HG03521 (cell line): ENCODE measurements around the gene EXOC4.

Experiments used
- ATAC-seq: cut with Tn5 transposase; IDR thresholded peaks from one replicate; pipeline ENCODE4 v1.9.1; 2021; ENCODE audit warnings: mild to moderate bottlenecking, moderate library complexity; ENCODE audit not compliant: unreplicated experiment

EXOC4 gene

DNA sequence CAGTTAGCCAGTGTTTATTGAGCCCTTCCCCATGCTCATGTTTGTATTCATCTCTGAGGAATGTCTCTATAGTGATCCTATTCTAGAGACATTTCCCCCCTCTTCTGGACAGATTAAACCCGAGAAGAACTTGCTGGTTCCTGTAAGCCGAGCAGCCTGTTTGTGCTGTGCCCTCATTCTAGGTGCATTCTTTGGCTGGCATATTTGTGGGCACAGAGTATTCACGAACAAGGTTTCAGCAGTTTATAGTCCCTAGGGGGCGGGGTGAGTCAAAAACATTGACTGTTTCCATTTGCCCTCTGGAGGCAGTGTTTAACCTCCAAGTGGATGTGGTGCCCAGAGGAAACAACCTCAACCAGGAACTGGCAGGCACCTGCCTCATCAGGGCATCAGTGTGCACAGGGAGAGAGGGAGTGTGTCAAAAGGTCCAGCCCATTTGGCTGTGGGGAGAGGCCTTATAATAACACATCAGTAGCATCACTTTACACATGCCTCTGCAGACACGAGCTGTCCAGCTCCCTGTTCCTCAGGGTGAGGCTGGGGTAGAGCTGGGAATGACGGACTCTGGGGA lies 600.9 kb downstream of the EXOC4 start:
- ATAC-seq = no peak

DNA sequence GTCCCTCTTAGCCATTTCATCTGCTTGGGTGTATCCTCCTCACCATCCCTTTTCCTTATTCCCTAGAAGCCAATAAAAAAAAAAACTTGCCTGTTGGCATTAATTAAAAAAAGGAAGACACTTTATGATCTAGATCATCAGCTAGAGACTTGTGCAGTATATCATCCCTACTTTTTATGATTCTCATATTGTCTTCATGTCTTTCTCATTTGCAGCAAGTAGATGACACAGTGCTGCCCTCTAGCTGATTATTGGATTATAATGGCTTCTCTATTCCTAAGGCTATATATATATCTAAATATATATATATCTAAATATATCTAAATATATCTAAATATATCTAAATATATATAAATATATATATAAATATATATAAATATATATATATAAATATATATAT lies 601.9 kb downstream of the EXOC4 start:
- ATAC-seq = no peak

- no peak for ATAC-seq
Measured at GRCh38 chr7:133857376-133858119, 604.7 kb downstream of the EXOC4 start.

DNA sequence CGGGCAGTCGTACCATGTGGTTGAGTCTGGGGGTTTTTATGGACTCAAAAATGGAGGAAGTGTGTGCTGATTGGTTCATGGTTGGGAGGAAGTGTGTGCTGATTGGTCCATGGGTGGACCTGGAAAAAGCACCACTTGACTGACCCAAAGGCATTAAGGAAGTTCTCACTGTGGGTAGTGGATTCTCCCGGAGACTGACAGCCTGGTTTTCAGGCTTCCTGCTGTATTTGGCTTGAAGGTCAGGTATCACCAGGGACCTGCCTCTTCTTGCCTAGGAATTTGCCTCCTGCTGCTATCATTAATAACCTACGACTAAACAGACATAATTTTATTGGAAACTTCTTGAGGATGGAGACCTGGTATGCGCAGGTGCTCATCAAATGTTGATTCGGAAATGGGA lies 605.4 kb downstream of the EXOC4 start:
- ATAC-seq = no peak

DNA sequence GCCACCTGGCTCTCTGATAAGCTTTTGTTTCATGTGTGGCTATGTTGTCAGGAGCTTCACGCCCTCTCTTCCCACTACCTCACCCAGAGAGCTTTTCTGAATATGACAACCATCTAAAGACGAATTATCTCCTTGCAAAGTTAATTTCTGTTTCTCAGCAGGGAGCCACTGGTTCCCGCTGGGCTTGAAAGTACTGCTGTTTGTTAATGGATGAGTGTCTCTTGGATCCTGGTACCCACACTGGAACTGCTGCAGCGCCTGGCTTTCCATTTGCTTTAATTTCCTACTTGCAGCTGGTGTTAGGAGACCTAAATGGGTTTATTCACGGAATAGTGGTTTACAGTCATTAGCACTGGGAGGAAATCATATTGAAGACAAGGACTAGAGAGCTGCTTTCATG lies 606.4 kb downstream of the EXOC4 start:
- no peak for ATAC-seq

DNA sequence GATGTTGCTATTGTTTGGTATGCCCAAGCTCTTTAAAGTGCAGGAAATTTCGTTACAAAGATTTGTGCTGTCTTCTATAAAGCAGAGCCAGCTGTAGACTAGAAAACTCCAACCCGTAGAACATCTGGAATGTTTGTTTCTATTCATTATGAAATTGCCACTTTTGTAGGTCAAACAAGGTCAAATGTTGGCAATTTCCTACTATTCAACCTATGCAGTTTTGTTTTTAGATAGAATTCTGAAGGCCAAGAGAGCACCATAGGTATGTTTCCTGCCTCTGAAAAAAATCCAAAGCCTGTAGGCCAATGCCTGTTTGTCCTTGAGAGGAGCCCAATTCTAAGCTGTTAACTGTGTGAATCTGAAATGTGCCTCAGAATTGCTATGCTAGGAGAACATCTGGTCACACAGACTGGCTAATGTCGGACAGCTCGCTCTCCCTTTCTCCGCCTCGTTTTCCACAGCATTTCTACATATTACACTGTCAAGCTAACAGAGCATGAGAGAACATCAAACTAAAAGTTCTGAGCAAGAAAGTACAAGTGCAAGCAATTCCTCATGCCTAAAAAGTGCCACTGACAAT lies 607.1 kb downstream of the EXOC4 start:
- ATAC-seq = no peak

- ATAC-seq = no peak
Measured at GRCh38 chr7:133860628-133861335, 607.9 kb downstream of the EXOC4 start.

GRCh38 chr7:133861876-133862275 lies 609.0 kb downstream of the EXOC4 start:
- ATAC-seq = no peak

- no peak for ATAC-seq
Measured at GRCh38 chr7:133863362-133864061, 610.6 kb downstream of the EXOC4 start.

- ATAC-seq = no peak
Measured at GRCh38 chr7:133869556-133869955, 616.7 kb downstream of the EXOC4 start.

- no peak for ATAC-seq
Measured at GRCh38 chr7:133871757-133872156, 618.9 kb downstream of the EXOC4 start.

GRCh38 chr7:133873187-133873586 lies 620.3 kb downstream of the EXOC4 start:
- no peak for ATAC-seq

GRCh38 chr7:133873631-133874030 lies 620.8 kb downstream of the EXOC4 start:
- ATAC-seq = no peak

DNA sequence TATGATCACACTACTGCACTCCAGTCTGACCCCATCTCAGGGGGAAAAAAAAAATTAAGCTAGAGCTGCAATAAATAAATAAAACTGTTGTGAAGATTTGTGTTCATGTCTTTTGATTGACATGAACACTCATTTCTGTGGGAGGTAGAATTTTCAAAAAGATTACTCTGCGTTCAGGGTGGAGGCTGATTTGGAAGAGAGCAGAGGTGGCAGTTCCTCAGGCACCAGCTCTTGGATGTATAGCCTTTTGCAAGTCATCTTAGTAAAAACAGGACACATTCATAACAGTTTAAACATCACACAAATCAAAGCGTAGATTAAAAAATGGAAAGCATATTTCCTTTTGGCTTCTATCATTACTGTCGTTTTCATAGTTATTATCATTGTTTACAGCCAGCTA lies 630.7 kb downstream of the EXOC4 start:
- ATAC-seq = no peak

DNA sequence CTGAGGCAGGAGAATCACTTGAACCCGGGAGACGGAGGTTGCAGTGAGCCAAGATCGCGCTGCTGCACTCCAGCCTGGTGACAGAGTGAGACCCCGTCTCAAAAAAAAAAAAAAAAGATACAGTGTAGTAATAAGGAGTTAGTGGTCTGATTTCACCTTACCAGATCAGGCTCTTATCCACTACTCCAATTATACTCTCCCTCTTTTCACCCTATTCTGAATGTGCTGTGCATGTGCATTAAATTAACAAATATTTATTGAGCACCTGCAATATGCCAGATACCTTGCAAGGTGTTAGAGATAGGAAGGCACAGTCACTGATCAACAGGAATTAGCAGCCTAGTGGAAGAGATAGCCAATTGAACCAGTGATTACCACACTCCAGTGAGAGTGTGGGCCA lies 632.3 kb downstream of the EXOC4 start:
- ATAC-seq = no peak

GRCh38 chr7:133886086-133886485 lies 633.2 kb downstream of the EXOC4 start:
- no peak for ATAC-seq

DNA sequence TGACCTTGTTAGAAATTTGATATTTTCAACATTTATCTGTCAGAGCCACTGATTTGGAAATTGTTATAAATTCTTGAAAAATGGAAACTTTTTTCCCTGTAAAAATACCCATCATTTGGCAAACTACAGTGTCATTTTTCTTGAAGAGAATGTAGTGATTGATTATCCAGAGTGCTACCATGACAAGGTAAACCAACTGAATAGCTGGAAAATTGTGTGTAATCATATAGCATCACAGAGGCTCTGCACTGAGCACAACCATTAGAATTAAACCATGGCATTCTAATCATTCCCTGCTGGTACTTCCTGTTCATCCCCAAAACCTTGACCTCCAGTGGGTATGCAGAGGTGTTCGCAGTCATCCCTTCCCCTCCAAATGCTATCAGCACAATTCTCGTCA lies 633.9 kb downstream of the EXOC4 start:
- ATAC-seq = no peak

- ATAC-seq = no peak
Measured at GRCh38 chr7:133887459-133887858, 634.6 kb downstream of the EXOC4 start.

- ATAC-seq = no peak
Measured at GRCh38 chr7:133888061-133888930, 635.4 kb downstream of the EXOC4 start.

DNA sequence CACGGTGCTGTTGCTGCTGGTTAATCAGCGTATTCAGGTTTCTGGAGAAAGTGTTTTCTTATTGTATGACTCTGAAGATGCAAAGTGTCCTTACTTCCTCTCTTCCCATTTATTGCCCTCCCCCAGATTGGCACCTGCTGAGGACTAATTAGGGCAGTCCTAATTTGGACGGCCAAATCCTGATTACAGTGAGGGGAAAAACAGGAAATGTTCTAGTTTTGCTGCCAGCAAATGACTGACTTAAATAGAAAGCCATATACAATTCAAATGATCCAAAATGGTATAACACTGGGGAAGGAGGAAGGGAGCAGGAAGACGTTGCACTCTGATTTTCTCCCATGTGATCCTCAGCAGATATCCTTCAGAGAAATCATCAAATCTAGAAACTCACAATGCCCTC lies 651.9 kb downstream of the EXOC4 start:
- no peak for ATAC-seq
